Stromal cell of bone marrow (primary cell): ENCODE results near the gene TMEM178B.

Experiments used
- DNase-seq: peaks from one replicate; pipeline ENCODE4 v3.0.0-alpha.2; 2012; ENCODE audit warnings: low read depth

Gene TMEM178B

DNA sequence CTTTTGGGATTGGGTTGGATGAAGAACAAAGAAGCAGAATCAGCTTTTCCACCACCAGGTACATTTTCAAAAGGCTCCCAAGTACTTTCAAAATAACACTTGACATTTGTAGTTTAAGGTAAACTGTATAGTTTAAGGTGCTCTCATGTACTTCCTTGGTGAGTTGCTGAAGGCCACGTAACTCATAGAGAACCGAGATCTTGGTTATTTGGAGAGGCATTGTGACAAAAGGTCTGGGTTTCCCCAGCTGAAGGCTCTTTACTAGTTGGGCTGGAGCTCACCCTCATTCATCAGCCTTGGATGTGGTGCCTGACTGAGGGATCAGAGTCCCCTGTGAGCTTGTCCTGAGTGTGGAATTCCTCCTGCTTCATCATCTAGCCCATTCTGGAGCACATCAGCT lies 191.8 kb downstream of the TMEM178B start:
- no peak for DNase-seq

DNA sequence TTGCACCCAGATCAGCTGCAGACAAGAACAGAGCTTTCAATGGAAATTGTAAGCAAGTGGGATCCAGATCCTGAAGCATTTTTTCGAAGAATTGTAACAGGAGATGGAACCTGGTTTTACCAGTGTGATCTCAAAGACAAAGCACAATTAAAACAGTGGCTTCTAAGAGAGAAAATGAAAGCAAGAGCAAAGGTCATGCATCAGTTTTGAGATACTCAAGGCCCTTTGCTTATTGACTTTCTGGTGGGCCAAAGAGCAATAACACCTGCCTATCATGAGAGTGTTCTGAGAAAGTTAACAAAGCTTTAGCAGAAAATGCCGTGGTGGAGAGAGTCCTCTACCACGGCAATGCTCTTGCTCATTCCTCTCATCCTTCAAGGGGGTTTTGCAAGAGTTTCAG lies 194.8 kb downstream of the TMEM178B start:
- DNase-seq: no peak

DNA sequence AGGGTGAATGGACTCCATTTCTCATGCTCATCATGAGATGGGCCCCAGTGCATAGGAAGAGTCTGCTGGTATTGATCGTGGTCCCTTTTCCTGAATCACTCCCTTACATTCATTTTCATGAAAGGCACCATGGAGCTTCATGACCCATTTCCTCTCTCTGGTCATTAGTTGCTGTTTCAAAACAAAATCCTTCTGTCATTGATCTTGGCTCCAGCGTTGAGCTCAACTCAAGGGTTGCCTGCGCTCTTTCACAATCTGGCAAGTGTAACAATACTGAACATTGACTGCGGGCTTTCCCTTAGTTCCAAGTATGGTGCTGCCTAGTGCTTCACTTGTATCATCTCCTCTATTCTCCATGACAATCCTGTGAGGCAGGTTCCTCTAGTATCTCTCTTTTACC lies 197.6 kb downstream of the TMEM178B start:
- no peak for DNase-seq

DNA sequence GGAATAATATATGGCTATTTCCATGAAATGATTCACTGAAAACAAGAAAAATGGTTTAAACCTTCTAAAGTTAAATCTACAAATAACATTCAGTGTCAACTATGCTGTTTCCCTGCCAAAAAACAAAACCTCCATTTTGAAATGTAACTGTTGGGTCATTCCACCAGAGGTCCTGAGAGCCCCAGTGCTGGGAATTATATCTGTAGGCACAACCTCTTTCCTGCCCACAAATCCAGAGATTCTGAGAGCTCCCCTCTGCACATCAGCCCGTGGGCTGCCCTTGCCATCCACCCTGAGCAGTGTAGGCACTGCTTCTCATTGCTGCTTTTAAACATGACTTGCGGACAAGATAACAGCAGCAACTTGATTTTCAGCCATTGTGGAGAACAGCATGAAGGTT lies 198.6 kb downstream of the TMEM178B start:
- DNase-seq: no peak

DNA sequence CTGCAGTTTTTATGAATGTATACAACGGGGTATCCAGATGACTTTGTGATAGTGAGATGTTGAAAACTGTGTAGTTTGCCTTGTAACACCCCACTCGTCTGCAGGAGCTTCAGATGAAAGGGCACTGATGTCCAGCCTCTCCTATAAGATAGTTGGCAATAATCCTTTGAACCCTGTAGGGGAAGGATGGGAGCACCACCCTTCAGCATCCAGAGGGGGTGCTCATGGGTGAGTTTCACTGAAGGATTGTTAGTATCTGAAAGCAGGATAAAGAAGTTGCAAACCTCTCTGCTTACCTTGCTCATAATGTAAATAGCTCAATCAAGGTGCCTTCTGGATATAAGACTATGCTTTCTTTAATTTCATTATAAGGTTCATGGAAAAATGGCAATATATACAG lies 201.5 kb downstream of the TMEM178B start:
- DNase-seq: no peak

DNA sequence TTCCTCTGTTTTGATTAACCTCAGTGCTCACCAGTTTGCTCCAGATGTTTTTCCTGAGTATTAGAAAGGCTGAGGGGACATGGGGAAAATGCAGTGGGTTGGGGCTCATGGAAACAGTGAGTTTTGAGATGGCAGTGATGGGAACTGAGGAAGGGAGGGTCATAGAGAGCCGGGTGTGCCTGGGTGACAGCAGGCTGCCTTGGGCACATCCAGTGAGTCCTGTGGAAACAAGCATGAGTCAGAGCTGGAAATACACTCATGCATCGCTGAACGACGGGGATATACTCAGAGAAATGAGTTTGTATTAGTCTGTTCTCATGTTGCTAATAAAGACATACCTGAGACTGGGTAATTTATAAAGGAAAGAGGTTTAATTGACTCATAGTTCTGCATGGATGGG lies 202.2 kb downstream of the TMEM178B start:
- DNase-seq: no peak

DNA sequence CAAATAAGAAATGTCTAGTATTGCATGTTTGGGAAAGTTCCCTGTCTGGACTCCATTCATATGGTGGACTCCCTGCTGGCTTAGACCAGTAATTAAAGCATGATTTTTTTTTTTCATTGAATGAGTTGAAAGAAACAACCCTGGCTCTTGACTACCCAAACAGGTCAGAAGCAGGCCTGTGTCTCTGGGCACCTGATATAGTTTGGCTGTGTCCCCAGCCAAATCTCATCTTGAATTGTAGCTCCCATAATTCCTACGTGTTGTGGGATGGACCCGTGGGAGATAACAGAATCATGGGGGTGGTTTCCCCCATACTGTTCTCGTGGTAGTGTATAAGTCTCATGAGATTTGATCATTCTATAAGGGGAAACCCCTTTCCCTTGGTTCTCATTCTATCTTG lies 206.2 kb downstream of the TMEM178B start:
- DNase-seq: no peak

DNA sequence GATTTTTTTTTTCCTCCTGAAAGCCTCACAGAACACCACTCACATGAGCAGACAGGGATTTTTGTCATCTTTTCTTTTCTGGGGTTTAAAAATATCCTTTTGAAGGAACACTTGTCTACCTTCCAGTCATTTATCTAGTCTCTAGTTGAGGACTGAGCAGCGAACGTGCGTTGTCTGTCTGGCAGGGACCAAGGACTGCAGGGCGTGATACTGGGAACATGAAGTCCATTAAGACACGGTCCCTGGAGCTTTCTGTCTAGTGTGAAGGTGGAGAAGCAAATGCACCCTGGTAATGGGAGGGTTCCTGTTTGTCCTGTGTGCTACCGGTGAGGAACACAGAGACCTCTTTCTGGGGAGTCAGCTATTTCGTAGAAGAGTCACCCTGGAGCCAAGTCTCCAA lies 207.4 kb downstream of the TMEM178B start:
- DNase-seq: no peak

DNA sequence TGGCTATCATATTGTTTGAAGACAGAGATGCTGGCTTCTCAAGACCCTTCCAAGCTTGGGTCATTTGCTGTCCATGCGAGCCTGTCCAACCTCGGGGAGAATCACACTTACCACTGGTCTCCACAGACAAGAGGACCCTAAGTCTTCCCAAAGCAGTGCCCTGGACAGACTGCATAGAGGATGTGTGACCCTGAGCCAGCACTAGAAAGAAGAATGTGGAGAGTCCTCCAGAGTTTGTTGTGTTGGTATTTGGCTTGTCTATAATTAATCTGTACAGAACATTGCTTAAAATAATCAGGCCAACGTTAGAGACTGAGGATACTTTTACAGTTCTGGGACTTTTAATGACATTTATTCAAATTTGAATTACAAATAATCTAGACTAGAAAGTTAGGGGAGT lies 212.7 kb downstream of the TMEM178B start:
- DNase-seq: no peak

DNA sequence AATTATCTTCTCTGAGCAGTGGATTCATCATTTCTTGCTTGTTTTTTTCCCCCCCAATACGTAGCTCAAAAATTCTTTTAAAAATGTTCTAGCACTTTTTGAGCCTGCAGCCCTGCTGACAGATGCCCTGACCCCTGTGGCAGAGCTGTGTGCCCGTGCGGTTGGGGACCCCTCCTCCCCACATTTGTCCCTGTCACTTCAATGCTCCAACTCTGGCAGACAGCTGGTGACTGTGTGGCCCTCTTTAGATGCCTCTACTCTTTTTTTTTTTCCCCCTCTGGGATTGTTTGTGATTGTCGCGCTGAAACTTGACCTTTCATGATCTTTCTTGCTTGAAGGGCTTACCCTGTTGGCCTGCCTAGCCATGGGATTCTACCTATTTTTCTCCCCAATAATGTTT lies 214.1 kb downstream of the TMEM178B start:
- DNase-seq: no peak

DNA sequence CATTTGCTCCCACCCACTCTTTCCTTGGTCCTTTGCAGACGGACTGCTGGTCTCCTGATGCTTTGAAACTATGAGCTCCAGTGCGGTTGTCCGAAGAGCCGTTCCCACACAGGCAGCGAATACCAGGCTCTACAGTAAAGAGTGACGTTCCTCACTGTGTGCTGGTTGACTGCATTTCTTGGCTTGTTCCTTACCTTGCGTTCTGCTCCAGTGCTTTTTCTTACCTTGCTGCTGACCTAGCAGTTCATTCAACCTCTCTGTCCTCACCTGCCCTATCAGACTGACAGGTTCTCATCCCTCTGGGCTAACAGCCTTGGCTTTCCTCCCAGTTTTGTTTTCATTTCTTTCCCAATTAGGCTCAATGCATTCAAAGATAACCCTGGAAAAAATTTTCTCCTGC lies 214.8 kb downstream of the TMEM178B start:
- no peak for DNase-seq

DNA sequence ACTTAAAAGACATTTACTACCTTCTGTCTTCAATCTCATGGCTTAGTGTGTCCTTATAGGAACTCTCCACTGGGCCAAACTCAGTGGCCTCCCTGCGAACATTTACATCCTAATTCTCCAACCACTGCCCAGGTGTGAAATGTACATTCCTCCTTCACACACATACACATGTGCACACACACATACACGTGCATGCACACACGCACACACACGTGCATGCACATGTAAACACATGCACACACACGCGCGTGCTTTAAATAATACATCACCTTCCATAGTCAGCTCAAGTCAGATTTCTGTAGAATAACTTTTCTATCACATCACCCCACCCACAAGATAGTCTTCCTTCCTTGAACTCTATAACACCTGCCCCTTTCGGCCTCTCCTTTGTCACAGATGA lies 216.5 kb downstream of the TMEM178B start:
- DNase-seq: no peak

DNA sequence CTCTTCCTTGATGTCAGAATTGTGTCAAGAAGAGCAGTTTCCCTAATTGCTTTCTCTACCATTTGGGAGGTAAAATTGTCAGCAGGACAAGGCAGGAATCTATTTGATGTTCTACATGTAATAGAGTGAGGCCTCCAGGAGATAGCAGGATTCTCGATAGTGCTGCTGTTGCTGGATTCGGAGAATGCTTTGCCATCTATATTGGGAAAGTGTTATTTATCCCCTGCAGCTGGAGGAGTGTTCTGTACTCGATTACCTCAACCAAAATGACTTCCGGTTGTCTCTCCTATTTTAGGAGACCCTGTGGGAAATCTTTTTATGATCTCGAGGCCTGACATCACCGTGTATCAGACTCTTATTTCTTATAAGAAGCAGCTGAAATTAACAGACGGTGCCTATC lies 217.1 kb downstream of the TMEM178B start:
- DNase-seq: no peak

DNA sequence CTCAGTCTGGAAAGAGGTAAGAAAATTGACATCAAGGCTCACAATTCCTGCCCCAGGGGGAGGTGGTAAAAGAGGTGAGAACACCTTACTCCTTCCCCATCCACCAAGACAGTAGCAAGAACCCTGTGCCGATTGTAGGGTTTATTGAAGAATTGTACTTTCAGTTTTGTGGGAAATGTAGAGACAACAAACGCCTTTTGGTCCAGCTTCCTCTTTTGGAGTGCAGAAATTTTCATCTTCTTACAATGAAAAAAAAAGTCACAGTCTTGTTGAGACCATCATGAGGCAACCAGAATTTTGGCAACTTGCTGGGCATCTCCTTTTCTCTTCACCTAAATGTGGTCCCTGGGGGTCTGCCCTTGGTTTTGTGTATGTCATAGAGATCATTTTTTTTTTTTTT lies 217.7 kb downstream of the TMEM178B start:
- DNase-seq: no peak

DNA sequence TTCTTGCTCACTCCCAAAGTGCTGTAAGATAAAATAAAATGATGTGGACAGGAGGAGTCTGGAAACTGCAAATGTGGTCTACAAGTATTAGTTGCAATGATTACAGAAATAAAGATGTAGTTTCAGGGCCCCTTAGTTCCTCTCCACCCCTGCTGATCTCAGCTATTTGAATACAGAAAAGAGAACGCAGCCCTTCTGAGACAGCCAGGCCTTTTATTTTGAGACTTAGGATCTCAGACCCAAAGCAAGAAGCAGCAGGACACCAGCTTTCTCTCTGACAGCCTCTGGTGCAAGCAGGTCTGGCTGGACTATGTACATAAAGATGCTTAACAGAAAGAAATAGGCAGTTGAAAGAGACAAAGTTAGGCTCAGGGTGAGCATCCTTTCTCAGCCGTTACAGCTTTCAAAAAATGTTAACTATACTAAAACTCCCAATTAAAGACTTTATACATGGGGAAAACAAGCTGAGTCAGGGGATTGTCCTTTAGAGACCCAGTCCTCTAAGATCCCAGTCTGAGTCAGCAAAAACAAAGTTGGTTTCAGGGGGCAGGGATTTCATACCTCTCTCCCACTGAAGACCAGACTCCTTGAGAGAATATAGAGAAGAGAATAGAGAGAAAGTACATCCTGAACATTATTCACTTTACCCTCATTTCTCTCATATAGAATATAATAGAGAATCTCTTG lies 220.4 kb downstream of the TMEM178B start:
- no peak for DNase-seq

DNA sequence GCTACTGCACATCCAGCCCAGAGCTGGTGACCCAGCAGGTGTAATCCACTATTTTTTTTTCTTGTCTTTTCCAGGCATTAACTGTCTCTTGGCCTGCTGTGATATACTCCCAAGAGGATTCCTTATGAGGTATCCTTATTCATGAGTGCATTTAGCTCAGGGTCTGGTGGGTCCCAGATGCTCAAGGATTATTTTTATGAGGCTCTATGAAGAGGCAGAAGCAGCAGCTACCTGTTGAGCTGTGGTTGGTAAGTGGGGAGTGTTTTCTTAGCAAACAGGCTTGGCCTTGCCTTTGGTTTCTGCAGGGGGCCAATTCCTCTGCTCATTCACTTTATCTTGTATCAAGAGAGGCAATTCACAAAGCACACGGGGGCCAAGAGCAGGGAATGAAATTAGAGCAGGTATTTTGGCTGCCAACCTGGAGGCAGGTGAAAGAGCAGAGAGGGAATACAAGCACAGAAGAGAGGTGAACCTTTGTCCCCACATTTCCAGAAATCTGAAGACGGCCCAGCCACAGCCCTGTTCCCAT lies 221.6 kb downstream of the TMEM178B start:
- no peak for DNase-seq

DNA sequence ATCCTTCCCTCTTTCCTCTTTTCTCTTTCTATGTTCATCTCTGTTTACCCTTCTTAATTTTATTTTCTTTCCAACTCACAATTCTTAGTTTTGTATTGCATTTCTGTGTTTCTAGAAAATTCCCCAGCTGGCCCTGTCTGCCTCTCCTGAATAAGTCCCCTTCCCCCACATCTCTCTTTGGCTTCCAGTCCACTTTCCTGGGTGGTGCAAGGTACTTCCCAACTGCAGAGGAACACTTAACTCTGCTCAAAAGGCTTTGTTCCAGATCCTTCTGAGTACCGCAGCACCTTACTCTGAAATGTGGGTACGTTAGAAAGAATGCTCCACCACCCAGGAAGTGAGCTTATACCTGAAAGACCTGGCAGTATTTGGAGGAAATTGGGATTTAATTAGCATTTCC lies 227.0 kb downstream of the TMEM178B start:
- no peak for DNase-seq

DNA sequence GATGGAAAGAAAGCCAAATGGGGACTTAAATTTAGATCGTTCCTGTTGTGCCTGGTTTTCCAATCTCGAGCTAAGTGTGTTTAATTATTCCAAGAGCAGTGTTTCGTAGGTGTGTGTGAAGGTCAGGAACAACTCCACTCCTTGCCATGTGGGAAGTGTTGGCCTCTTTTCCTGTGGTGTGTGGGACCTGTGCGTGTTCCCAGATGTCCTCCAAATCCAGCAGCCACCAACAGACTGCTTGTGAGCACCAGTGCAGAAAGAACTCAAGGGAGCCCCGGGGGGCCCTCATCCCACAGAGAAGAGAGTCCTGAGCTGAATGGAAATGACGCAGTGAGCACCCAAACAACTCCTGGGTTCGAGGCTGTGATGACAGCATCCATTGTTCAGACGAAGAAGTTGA lies 227.7 kb downstream of the TMEM178B start:
- DNase-seq: no peak

DNA sequence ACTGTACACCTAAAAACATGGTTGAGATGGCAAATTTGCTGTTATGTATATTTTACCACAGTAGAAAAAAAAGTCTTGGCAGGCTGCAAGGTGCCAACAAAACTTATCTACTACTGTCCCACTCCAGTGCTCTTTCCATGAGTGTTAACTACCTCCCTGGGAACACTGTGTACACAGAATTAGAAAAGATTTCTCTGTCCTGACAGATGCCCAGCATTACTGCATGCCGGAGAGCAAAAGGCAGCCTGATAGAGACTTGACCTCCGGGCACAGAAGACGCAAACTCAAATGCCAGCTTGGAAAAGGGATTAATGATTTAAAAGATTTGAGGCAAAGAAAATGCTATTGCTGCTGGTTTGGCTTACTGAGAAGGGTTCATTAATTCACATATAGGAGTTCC lies 228.8 kb downstream of the TMEM178B start:
- no peak for DNase-seq

DNA sequence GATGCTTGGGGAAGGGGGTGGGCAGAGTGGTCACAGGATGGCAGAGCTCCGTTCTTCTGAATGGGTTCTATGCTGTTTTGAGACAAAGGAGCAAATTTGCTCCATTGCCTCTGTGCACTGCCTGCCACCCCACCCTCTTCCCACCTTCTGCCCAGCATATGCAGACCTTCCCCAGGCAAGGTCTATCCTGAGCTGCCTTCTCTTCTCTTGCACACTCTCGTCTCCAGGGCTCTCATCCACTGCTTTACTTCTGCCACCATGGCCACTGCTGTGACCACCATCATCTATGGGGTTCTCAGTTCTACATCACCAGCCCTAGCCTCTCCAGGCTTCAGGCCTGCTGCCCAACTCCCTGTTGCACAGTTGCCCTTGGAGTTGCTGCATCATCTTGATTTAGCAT lies 230.4 kb downstream of the TMEM178B start:
- no peak for DNase-seq

DNA sequence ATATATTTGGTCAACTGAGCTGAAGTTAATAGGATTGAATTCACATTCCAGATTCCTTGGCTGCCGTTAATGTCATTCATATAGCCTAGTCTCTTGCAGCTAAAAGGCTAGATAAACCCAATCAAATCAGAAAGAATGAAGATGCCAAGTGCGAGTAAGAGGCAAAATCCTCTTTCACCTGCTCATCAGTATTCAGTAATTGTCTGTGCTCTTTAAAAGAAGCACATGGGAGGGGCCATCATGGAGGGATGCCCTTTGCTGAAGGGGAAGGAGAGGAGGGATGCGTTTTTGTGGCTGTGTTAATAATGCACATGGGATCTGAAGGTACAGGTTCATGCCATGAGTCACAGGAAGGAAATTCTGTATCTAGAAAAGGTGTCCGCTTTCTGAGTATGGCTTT lies 232.2 kb downstream of the TMEM178B start:
- DNase-seq: no peak

DNA sequence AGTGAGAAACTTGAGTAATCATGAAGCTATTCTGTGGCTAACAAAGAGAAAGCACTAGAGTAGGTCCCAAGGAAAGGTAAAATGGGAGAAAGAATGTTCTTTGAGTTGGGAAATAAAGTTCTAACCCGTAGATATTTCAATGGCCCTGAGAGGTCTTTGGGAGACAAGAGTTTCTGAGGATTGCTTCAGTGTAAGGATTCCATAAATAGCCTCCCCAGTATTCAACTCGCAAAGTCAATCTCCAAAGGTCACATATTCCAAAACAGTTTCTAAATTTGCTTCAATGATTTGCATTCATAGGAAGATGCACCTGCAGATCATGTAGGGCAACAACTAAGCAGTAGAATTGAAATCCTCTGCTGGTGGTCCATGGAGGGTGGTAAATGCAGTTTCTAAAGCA lies 238.5 kb downstream of the TMEM178B start:
- DNase-seq: no peak

DNA sequence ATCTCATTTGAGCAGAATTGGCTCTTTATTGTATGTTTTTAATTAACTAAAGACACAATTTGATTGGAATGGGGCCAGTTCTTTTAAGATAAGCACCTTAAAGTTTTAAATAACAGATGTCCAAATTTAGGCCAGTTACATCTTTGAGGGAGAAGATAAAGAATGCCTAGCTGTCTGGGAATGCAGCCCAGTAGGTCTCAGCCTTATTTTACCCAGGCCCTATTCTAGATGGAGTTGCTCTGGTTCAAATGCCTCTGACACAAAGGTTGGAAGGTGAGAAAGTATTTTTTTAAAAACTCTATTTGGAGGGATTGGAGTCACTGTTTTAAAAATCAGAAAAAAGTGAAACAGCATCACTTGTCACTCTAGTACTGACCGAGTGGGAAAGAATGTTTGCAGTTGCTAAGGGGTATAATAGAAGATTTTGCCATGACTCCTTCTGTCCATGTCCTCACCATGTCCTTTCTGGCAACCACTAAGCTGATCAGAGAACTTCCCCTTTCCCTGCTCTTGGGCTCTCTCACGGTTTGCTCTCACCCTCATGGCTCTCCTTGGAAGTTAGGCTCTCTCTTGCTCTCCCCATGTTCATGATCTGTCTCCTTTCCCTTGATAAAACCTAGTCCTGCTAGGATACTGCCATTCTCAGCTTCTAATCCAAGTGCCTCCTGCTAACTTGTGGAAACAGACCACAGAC lies 239.1 kb downstream of the TMEM178B start:
- no peak for DNase-seq

DNA sequence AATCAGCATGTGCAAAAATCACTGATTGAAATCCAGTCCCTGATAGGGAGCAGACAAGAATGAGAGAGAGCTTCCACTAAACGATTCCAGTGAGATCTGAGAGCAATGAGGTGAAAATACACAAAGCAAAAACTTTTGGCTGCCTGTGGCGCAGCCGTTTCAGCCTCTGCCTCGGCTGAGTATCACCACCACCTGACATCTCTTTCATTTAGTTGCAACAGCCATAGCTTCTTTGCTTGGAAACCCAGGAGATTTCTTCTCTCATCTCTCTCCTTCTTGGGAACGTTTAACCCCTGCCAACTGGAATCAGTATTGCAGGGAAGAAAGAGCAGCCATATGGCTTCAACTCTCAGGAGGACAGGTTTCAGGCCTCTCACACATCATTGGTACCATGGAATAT lies 240.0 kb downstream of the TMEM178B start:
- no peak for DNase-seq
